IPS-18a (cell line): ENCODE results near the gene USP36.
"Not testable (repeated sequence)": the region's sequence is repeated elsewhere in the genome, so short reads cannot be mapped to it uniquely, and the experiment has no call there.

Source experiments
- H3K27ac ChIP-seq: one replicate; pipeline ENCODE4 v1.5.1; 2013; ENCODE audit warnings: low read length
- H3K27me3 ChIP-seq: one replicate; pipeline ENCODE4 v1.6.1; 2013; ENCODE audit warnings: mild to moderate bottlenecking, low read length; ENCODE audit not compliant: control insufficient read depth, insufficient read depth
- H3K36me3 ChIP-seq: one replicate; pipeline ENCODE4 v1.6.1; 2013; ENCODE audit warnings: low read depth, low read length; ENCODE audit not compliant: control insufficient read depth
- H3K4me1 ChIP-seq: one replicate; pipeline ENCODE4 v1.6.1; 2013; ENCODE audit warnings: low read depth, low read length; ENCODE audit not compliant: control insufficient read depth
- H3K4me3 ChIP-seq: one replicate; pipeline ENCODE4 v1.5.1; 2013; ENCODE audit warnings: low read length
- H3K9ac ChIP-seq: one replicate; pipeline ENCODE4 v1.6.1; 2013; ENCODE audit warnings: mild to moderate bottlenecking, low read length, moderate library complexity
- H3K9me3 ChIP-seq: one replicate; pipeline ENCODE4 v1.6.1; 2013; ENCODE audit warnings: low read depth, low read length; ENCODE audit not compliant: control insufficient read depth

The USP36 gene

GRCh38 chr17:78784352-78784751, 56.3 kb downstream of the USP36 start:
- Histone ChIP-seq H3K4me1 (no peaks in the 10 kb centered on the region), H3K9ac (no peak overlapping the region), H3K9me3 (no peaks in the 10 kb centered on the region), H3K36me3 (no peaks in the 10 kb centered on the region), H3K27ac (no peak overlapping the region), H3K27me3 (no peaks in the 10 kb centered on the region), H3K4me3 (no peak overlapping the region)

- Histone ChIP-seq H3K27me3 (no peaks in the 10 kb centered on the region), H3K4me1 (no peaks in the 10 kb centered on the region), H3K9ac (no peak overlapping the region), H3K36me3 (no peaks in the 10 kb centered on the region), H3K9me3 (no peaks in the 10 kb centered on the region), H3K4me3 (no peak overlapping the region), H3K27ac (no peak overlapping the region)
Measured at GRCh38 chr17:78783711-78784324, 56.8 kb downstream of the USP36 start.

- Histone ChIP-seq H3K4me1 (no peaks in the 10 kb centered on the region), H3K4me3 (peak within 1 kb of the TSS; percentile 73), H3K27ac (peak within 1 kb of the TSS; percentile 90), H3K9ac (peak within 1 kb of the TSS; percentile 73), H3K9me3 (no peaks in the 10 kb centered on the region), H3K36me3 (no peaks in the 10 kb centered on the region), H3K27me3 (no peaks in the 10 kb centered on the region)
Measured at GRCh38 chr17:78781893-78782304, 58.7 kb downstream of the USP36 start, which contains the start of gene CYTH1. Gene CYTH1, minus strand, starts transcription at chr17:78782273. Its CDS starts 50 bp downstream, at chr17:78782223.

GRCh38 chr17:78781104-78781892, 59.3 kb downstream of the USP36 start:
- H3K36me3 ChIP-seq, result no peaks in the 10 kb centered on the region
- H3K9me3 ChIP-seq, result no peaks in the 10 kb centered on the region
- H3K9ac ChIP-seq, result peak overlapping the region; percentile 36
- no peaks in the 10 kb centered on the region for H3K4me1 ChIP-seq
- H3K27me3 ChIP-seq, result no peaks in the 10 kb centered on the region
- peak overlapping the region; percentile 67 for H3K4me3 ChIP-seq
- no peak overlapping the region for H3K27ac ChIP-seq

GRCh38 chr17:78780335-78780734, 60.3 kb downstream of the USP36 start:
- no peaks in the 10 kb centered on the region for H3K27me3 ChIP-seq
- H3K9me3 ChIP-seq, result no peaks in the 10 kb centered on the region
- H3K27ac ChIP-seq, result no peak overlapping the region
- no peak overlapping the region for H3K9ac ChIP-seq
- H3K4me3 ChIP-seq, result no peak overlapping the region
- H3K4me1 ChIP-seq, result no peaks in the 10 kb centered on the region
- H3K36me3 ChIP-seq, result no peaks in the 10 kb centered on the region

- no peaks in the 10 kb centered on the region for H3K4me1 ChIP-seq
- H3K27ac ChIP-seq, result no peak overlapping the region
- H3K36me3 ChIP-seq, result no peaks in the 10 kb centered on the region
- no peak overlapping the region for H3K9ac ChIP-seq
- H3K27me3 ChIP-seq, result no peaks in the 10 kb centered on the region
- no peak overlapping the region for H3K4me3 ChIP-seq
- no peaks in the 10 kb centered on the region for H3K9me3 ChIP-seq
Measured at GRCh38 chr17:78779850-78780249, 60.8 kb downstream of the USP36 start.

- H3K4me1 ChIP-seq, H3K4me3 ChIP-seq, H3K36me3 ChIP-seq, H3K9me3 ChIP-seq, H3K27ac ChIP-seq, H3K27me3 ChIP-seq, H3K9ac ChIP-seq: not testable (repeated sequence)
Measured at GRCh38 chr17:78779286-78779651, 61.3 kb downstream of the USP36 start.

GRCh38 chr17:78777881-78778280, 62.7 kb downstream of the USP36 start:
- Histone ChIP-seq H3K9ac (no peak overlapping the region), H3K4me1 (no peaks in the 10 kb centered on the region), H3K27ac (no peak overlapping the region), H3K4me3 (no peak overlapping the region), H3K27me3 (no peaks in the 10 kb centered on the region), H3K36me3 (no peaks in the 10 kb centered on the region), H3K9me3 (no peaks in the 10 kb centered on the region)

GRCh38 chr17:78774956-78775571, 65.5 kb downstream of the USP36 start:
- H3K4me1 ChIP-seq, result no peaks in the 10 kb centered on the region
- no peak overlapping the region for H3K27ac ChIP-seq
- H3K27me3 ChIP-seq, result no peaks in the 10 kb centered on the region
- H3K4me3 ChIP-seq, result no peak overlapping the region
- no peak overlapping the region for H3K9ac ChIP-seq
- H3K36me3 ChIP-seq, result no peaks in the 10 kb centered on the region
- no peaks in the 10 kb centered on the region for H3K9me3 ChIP-seq

GRCh38 chr17:78774453-78774852, 66.2 kb downstream of the USP36 start:
- H3K4me1 ChIP-seq, result no peaks in the 10 kb centered on the region
- no peak overlapping the region for H3K27ac ChIP-seq
- no peaks in the 10 kb centered on the region for H3K36me3 ChIP-seq
- H3K4me3 ChIP-seq, result no peak overlapping the region
- H3K9ac ChIP-seq, result no peak overlapping the region
- H3K9me3 ChIP-seq, result no peaks in the 10 kb centered on the region
- H3K27me3 ChIP-seq, result no peaks in the 10 kb centered on the region

- Histone ChIP-seq H3K36me3 (no peaks in the 10 kb centered on the region), H3K4me1 (no peaks in the 10 kb centered on the region), H3K4me3 (no peak overlapping the region), H3K9me3 (no peaks in the 10 kb centered on the region), H3K27ac (no peak overlapping the region), H3K27me3 (no peaks in the 10 kb centered on the region), H3K9ac (no peak overlapping the region)
Measured at GRCh38 chr17:78771758-78772382, 68.7 kb downstream of the USP36 start.
